Vagina (tissue), 2 donors: ENCODE data around the gene SLC27A2. TPM values are rescaled to one million over a fixed set of nuclear protein-coding genes. Genes with fewer than 3 reads are reported as not detected.
A peak's percentile ranks its signal among the peaks of the same experiment; 100 is the strongest.

ENCODE experiments used
- DNase-seq, 2 donors: peaks; one replicate each; pipeline ENCODE4 v3.0.0-alpha.2; 2017; ENCODE audit errors: extremely low spot score in 2 of 2
- H3K27ac ChIP-seq: fragments of 200-600 bp; sonication (generic); one replicate; pipeline ENCODE4 v1.5.1; 2019
- H3K27me3 ChIP-seq: fragments of 200-600 bp; sonication (generic); one replicate; pipeline ENCODE4 v1.5.1; 2019
- H3K36me3 ChIP-seq, 2 donors: fragments of 200-600 bp; sonication (generic); one replicate each; pipeline ENCODE4 v1.5.1; 2017 to 2019
- H3K4me1 ChIP-seq: fragments of 200-600 bp; sonication (generic); one replicate; pipeline ENCODE4 v1.5.1; 2019
- H3K4me3 ChIP-seq, 2 donors: fragments of 200-600 bp; sonication (generic); 1 replicate in 1 of 2; 2 replicates in 1 of 2; pipeline ENCODE4 v1.5.1; 2016 to 2019
- H3K9me3 ChIP-seq: fragments of 200-600 bp; sonication (generic); one replicate; pipeline ENCODE4 v1.5.1; 2019
- POLR2A ChIP-seq, 2 donors: fragments of 450-650 bp; IDR thresholded peaks; one replicate each; pipeline ENCODE4 v1.6.1; 2017; ENCODE audit warnings: antibody characterized with exemption in 2 of 2, mild to moderate bottlenecking in 2 of 2, moderate library complexity in 2 of 2
- POLR2AphosphoS5 ChIP-seq, 2 donors: sonication (generic); formaldehyde crosslinking; IDR thresholded peaks; one replicate each; pipeline ENCODE4 v1.9.0; 2017; ENCODE audit warnings: antibody characterized with exemption in 2 of 2, mild to moderate bottlenecking in 2 of 2, low read depth in 1 of 2; ENCODE audit not compliant: insufficient read depth in 1 of 2
- intact Hi-C: fragments of 100-400 bp; cut with DNase I; formaldehyde crosslinking; loops from one replicate; pipeline ENCODE4 v1.15.1; 2023
- total RNA-seq: library from RNA; depleted of rRNA; stranded (reverse); fragments of >200 nt; gene quantifications from one replicate; pipeline ENCODE4 v1.2.3, GENCODE V29; 2016
- TF ChIP-seq, protein P1 (sequence below), 3 experiments: fragments of 450-650 bp in 2 of 3; fragments of 200-600 bp in 1 of 3; sonication (generic) in 1 of 3; IDR thresholded peaks; one replicate each; pipeline ENCODE4 v1.5.1; 2017 to 2019; ENCODE audit warnings: antibody characterized with exemption in 3 of 3, mild to moderate bottlenecking in 2 of 3, moderate library complexity in 2 of 3

The SLC27A2 gene
- total RNA-seq, 1 donor from 2014 or later: 3.2 TPM

- intact Hi-C loops: loop anchor here (10.0 kb wide), 1 partner anchor 910 kb away; no protein-coding TSS in a partner anchor
- Histone ChIP-seq H3K4me3 (no peak overlapping the region), H3K27me3 (no peaks in the 10 kb centered on the region), H3K27ac (no peak overlapping the region), H3K36me3 (no peaks in the 10 kb centered on the region), H3K4me1 (no peaks in the 10 kb centered on the region), H3K9me3 (no peaks in the 10 kb centered on the region)
- TF ChIP-seq, protein P1, sequence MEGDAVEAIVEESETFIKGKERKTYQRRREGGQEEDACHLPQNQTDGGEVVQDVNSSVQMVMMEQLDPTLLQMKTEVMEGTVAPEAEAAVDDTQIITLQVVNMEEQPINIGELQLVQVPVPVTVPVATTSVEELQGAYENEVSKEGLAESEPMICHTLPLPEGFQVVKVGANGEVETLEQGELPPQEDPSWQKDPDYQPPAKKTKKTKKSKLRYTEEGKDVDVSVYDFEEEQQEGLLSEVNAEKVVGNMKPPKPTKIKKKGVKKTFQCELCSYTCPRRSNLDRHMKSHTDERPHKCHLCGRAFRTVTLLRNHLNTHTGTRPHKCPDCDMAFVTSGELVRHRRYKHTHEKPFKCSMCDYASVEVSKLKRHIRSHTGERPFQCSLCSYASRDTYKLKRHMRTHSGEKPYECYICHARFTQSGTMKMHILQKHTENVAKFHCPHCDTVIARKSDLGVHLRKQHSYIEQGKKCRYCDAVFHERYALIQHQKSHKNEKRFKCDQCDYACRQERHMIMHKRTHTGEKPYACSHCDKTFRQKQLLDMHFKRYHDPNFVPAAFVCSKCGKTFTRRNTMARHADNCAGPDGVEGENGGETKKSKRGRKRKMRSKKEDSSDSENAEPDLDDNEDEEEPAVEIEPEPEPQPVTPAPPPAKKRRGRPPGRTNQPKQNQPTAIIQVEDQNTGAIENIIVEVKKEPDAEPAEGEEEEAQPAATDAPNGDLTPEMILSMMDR (IDR thresholded peaks at IDR 0.05): no peak
- DNase-seq: no peak
Measured at GRCh38 chr15:50144341-50145120, 37.5 kb upstream of the SLC27A2 start.

DNA sequence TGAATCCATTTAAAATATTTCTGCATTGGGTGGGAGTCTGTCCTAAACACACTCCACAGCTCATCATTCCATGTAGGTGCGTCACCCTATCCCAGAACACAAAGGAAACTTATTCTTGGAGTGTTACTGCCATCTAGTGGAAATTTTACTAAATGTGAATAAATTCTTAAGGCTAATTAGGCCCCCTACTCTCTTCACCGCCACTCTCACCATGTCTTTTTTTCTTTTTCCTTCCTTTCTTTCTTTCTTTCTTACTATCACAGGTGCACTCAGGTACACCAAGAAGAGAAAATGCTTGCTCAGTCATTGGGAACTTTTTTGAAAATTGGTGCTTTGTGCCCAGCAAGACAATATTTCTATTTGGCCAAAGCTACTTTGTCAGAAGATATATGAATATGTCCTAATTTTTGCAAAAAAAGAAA lies 36.5 kb upstream of the SLC27A2 start:
- Histone ChIP-seq H3K27me3 (no peaks in the 10 kb centered on the region), H3K9me3 (no peaks in the 10 kb centered on the region), H3K36me3 (no peaks in the 10 kb centered on the region), H3K4me1 (no peaks in the 10 kb centered on the region), H3K4me3 (no peak overlapping the region), H3K27ac (no peak overlapping the region)
- DNase-seq: no peak
- TF ChIP-seq, protein P1 (IDR thresholded peaks at IDR 0.05): peak; percentile 46 to 71 (median 55)
- TF ChIP-seq POLR2AphosphoS5 (IDR thresholded peaks at IDR 0.05; ENCODE audit: insufficient read depth in 1 of 2, low read depth in 1 of 2) (peak in 1 of 2 donors; percentile 56), POLR2A (IDR thresholded peaks at IDR 0.05) (no peak)
- intact Hi-C loops: loop anchor here (10.0 kb wide), 1 partner anchor 911 kb away; no protein-coding TSS in a partner anchor

DNA sequence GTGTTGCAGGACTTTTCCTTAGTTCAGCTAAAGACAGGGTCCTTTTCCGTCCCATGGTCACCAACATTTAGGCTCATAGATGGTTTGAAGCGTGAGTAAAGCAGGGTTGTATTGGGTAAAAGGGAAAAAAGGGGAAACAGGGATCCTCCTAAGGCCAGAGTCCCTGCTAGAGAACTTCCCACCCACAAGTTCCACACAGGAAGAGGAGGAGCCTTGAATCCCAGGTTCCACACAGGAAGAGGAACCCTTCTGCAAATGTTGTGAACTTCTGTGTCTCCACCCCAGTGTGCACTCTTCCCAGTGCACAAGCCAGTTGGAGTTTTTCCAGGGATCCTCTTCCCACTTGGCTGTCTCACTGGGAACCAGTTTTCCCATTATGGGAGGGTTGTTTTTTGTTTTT lies 35.4 kb upstream of the SLC27A2 start:
- Histone ChIP-seq H3K27me3 (no peaks in the 10 kb centered on the region), H3K4me1 (no peaks in the 10 kb centered on the region), H3K36me3 (no peaks in the 10 kb centered on the region), H3K4me3 (no peak overlapping the region), H3K27ac (no peak overlapping the region), H3K9me3 (no peaks in the 10 kb centered on the region)
- TF ChIP-seq, protein P1 (IDR thresholded peaks at IDR 0.05): no peak
- no peak for TF ChIP-seq POLR2A (IDR thresholded peaks at IDR 0.05)
- no peak for TF ChIP-seq POLR2AphosphoS5 (IDR thresholded peaks at IDR 0.05; ENCODE audit: insufficient read depth in 1 of 2, low read depth in 1 of 2)
- no peak for DNase-seq
- intact Hi-C loops: loop anchor here (10.0 kb wide), 1 partner anchor 912 kb away; no protein-coding TSS in a partner anchor

DNA sequence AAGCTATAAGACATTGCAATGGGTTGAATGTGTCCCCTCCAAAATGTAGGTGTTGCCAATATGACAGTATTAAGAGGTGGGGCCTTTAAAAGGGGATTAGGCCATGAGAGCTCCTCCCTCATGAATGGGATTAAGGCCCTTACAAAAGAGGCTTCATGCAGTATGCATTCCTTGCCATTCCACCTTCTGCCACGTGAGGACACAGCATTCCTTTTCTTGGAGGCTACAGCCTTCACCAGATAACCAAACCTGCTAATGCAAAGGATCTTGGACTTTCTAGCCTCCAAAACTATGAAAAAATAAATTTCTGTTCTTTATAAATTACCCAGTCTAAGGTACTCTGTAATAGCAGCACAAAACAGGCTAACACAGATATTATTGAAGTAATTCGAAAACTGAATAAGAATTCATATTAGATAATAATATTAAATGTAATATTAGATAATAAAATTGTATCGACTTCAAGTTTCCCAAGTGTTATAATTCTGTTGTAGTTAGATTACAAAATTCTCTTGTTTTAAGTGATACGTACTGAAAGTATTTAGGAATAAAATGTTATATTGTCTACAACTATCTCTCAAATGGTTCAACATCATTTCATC lies 33.5 kb upstream of the SLC27A2 start:
- no peak overlapping the region for H3K4me3 ChIP-seq
- intact Hi-C loops: loop anchor here (10.0 kb wide), 1 partner anchor 914 kb away; no protein-coding TSS in a partner anchor
- H3K27ac ChIP-seq: no peak overlapping the region
- no peaks in the 10 kb centered on the region for H3K36me3 ChIP-seq
- no peak for DNase-seq
- H3K27me3 ChIP-seq: no peaks in the 10 kb centered on the region
- no peak for TF ChIP-seq POLR2A (IDR thresholded peaks at IDR 0.05)
- TF ChIP-seq POLR2AphosphoS5 (IDR thresholded peaks at IDR 0.05; ENCODE audit: insufficient read depth in 1 of 2, low read depth in 1 of 2): no peak
- H3K9me3 ChIP-seq: no peaks in the 10 kb centered on the region
- no peaks in the 10 kb centered on the region for H3K4me1 ChIP-seq

DNA sequence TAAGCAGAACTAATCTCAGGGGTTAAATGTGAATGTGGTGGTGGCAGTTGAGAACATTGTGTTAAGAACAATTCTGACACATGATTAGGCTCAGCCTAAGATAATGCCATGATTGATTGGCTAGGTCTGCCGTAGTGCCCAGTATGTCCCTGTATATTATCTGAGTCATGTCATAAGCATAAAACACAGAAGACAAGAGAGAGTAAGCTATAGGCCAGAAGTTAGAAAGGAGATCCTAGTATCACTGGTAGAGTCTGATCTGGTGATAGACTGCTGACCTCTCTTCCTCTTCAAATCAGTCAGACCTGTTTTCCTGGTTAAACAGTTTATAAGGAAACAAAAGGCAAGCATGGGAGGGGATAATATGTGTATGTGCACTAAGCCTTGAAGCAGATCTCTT lies 32.9 kb upstream of the SLC27A2 start:
- intact Hi-C loops: loop anchor here (10.0 kb wide), 1 partner anchor 914 kb away; no protein-coding TSS in a partner anchor
- Histone ChIP-seq H3K9me3 (no peaks in the 10 kb centered on the region), H3K36me3 (no peaks in the 10 kb centered on the region), H3K27me3 (no peaks in the 10 kb centered on the region), H3K4me3 (no peak overlapping the region), H3K27ac (no peak overlapping the region), H3K4me1 (no peaks in the 10 kb centered on the region)
- DNase-seq: no peak
- TF ChIP-seq POLR2AphosphoS5 (IDR thresholded peaks at IDR 0.05; ENCODE audit: insufficient read depth in 1 of 2, low read depth in 1 of 2) (no peak), POLR2A (IDR thresholded peaks at IDR 0.05) (no peak)
- TF ChIP-seq, protein P1 (IDR thresholded peaks at IDR 0.05): no peak
